HL-60/S4 treated with retinoic acid at 250 ng/mL for 4 days and 3 days (cell line): ENCODE data around the gene LDB2.
"Not testable (repeated sequence)": the region's sequence is repeated elsewhere in the genome, so short reads cannot be mapped to it uniquely, and the experiment has no call there.

Experiments
- in situ Hi-C: fragments of 300-500 bp; cut with MboI; formaldehyde crosslinking; loops from 2 replicates; pipeline ENCODE4 v1.7.0; 2022; ENCODE audit warnings: low sequenced_read_pairs

The LDB2 gene

DNA sequence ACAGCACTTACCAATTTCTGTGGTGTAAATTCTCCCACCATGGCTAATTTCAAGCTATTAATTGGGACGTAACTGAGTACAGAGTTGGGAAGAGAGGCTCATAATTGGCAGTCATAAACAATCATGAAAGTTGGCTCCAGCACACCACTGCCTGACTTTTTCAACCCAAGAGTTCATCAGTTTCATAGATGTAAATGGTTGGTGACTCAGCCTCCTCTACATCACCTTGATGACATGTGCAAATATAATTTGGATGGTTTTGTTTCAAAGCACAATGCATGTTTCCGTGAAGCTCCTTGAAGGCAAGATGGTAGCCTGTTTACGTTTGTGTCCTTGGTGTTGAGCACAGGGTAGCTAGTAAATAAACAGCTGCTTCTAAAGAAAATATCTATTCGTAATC, 235.1 kb downstream of the LDB2 start:
- in situ Hi-C loops, result no loop called here

DNA sequence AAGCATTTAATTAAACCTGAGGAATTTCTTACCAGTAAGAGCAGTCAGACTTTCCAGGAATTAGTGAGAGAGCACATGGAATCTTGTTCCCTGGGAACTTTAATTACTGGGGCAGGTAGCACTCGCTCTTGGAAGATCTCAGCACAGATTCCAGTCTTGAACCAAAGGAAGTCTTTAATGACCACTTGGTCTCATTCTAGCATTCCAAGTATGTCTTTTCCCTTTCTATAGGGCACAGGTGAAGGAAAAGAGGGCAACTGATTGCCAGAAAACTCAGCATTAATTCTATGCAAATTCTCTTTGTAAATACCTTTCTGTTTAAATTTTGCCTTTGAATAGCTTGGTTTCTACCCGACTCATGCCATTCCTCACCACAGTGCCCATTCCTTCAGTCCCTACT, 236.6 kb downstream of the LDB2 start:
- in situ Hi-C loops, result no loop called here

DNA sequence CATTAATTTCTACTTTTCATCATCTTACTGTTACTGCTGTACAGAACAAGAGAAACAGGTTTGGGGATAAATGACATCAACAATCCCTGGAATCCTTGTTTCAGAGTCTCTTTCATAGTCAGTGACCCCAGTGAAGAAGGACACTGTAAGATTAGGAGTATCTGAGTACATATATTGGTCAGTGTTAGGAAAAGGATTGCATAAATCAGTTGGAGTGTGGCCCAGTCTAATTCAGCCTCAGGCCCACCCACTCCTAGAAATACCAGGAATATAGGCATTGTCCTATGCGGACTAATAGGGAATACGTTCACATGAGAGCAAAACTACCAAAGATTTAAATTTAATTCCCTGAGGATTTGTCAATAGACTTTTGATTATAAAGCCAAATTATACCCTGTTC, 237.8 kb downstream of the LDB2 start:
- in situ Hi-C loops, result no loop called here

DNA sequence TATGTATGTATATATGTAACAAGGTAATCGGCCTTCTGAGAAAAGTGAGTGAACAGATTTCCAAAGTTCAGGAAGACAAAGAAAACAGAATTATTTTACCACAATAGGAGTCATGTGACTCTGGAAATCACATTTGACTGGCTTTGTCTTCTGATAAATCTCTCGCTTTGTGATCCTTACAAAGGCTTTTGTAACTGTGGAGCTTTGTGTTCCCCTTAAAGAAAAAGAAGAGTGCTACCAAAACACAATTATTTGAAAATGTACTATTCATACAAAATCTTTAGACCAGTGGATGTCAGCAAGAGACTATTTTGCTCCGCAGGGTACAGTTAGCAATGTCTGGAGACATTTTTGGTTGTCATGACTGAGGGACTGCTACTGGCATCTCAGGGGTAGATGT, 238.8 kb downstream of the LDB2 start:
- in situ Hi-C loops, result no loop called here

DNA sequence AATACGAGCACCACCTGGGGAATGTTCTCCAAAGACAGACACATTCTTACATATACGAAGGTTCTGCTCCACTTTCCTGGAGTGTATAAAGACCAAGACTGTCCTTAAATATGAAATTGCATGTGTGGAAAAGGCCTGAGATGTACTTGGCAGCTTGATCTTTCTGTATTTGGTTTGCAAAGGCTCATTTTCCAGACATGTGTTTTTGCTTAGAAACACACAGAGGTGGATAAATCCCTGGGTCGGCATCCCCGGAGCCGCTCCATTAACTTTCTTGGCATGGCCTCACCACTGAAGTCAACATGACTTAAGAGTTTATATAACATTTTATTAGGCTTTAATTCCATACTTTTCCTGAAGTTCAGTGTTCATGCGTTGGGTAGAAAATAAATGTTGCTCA, 239.4 kb downstream of the LDB2 start:
- in situ Hi-C loops, result no loop called here

DNA sequence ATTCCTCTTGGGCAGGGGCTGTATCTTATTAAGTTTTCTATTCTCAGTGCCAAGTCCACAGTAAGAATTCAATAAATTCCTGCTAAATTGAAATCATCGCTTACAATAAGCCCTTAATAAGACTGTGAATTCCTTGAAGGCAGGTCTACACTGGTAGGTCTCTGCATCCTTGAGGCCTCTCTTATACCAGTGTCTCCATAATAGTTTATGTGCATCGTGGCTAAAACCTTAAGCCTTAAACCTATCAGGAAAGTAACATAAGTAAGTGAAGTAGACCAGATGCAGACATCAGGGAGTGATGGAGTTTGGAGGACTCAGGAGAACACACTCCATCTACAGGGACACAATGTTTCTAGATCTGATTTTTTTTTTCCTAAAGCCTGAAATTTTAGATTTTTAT, 240.3 kb downstream of the LDB2 start:
- in situ Hi-C loops, result no loop called here

DNA sequence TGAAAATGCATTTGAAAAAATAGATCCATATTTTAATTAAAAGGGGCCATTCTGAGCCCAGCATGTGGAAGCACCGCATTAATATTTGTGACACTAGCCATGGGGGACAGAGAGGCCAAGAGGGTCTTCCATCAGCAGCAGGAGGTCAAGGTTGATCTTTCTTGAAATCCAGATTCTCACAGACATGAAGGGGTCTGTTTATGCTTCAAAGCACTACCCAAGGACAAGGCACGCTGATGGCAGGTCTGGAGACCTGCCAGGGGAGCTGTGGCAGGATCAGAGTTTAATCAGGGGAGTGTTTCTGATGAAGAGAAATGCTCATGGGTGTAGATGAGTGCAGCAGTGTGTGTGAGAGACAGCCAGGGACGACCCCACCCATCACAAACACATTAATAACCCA, 243.3 kb downstream of the LDB2 start:
- in situ Hi-C loops, result no loop called here

DNA sequence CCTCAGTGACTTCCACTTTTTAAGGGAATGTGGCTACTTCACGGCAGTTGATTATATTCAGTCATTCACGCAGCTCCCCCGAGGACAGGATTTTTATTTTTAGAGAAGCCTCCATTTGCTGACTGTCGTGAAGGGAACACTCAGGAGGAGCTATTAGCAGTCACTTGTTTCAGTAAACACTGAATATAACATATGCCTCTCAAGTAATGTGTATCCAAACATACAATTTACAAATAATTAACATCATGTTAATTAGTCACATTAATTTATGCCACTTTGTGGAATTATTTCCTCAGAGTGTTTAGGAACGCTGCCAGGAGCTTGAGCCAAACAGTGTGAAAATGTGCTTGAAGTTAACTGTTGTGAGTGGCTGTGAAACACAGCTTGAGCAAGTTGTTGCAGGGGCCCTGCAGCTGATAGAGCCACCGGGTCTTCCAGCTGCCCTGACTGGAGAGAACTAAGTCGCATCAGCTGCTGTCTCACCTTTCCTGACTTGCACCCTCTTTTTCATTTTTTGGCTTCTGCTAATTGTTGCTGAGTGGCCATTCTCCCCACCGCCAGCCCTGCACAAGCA, 245.6 kb downstream of the LDB2 start:
- in situ Hi-C loops, result no loop called here

DNA sequence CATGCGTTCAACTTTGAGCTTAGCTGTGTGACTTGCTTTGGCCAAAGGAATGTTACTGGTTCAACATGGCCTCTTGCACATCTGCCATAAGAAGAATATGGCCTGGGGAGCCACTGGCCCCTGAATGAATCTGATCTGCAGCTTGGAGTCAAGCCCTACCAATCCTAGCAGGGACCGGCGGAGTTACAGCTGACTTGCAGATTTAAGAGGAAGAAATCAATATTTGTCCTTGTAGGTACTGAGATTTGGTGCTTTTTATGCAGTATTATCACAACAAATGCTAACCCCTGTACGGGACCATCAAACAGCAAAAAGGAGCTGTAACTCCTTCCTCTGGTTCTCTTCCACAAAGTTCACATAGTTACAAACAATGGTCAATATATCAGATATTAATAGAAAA, 252.0 kb downstream of the LDB2 start:
- in situ Hi-C loops, result no loop called here

DNA sequence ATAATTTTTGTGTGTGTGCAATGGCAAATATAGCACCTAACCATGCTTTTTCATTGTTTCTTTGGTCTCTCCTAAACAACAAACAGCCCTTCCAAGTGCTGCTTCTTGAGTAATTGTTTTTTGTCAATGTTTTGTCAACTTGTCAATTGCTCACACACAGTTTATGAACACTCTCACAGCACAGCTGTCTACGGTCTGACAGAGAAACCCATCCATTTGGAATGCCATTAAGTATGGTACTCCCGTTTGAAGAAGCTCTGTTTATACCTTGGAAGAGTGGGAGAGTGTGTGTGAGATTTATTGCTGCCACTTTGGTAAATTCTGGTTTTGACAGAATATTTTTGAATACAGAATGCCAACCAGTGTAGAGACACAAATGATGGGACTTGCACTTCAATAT, 254.6 kb downstream of the LDB2 start:
- in situ Hi-C loops, result no loop called here

DNA sequence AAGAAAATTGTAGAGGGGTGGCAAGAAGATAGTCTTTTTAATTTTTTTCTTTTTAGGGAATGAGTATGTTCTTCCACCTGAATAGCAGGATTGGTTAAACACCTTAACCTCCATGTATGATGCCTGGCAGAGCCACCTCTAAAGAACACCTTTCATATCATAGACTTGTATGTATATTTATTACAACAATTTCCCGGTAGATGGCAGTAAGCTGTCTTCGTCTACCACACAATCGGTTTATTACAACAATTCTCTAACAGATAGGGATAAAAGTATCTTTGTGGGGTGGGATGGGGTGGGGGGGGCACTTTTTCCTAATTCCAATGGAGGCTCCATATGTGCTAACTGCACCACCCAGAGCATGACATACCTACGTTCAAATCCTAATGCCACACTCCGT, 255.5 kb downstream of the LDB2 start:
- in situ Hi-C loops, result no loop called here

DNA sequence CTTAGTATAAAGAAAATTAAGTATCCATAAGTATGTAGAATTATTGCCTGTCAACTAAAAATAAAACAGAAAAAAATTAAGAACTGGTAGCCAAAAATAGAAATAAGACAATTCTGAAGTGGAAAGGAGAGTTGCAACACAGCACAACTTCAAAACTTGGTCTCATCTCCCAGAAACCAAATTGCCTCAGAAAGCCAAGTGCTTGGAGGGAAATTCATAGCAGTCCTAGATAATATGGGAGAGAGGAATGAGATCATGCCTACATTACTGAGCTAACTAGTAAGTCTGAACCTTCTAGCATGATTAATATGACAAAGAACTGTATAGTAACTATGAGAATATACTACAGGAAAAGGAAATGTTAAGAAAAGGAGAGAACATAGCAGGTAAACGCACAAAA, 256.5 kb downstream of the LDB2 start:
- in situ Hi-C loops, result no loop called here

DNA sequence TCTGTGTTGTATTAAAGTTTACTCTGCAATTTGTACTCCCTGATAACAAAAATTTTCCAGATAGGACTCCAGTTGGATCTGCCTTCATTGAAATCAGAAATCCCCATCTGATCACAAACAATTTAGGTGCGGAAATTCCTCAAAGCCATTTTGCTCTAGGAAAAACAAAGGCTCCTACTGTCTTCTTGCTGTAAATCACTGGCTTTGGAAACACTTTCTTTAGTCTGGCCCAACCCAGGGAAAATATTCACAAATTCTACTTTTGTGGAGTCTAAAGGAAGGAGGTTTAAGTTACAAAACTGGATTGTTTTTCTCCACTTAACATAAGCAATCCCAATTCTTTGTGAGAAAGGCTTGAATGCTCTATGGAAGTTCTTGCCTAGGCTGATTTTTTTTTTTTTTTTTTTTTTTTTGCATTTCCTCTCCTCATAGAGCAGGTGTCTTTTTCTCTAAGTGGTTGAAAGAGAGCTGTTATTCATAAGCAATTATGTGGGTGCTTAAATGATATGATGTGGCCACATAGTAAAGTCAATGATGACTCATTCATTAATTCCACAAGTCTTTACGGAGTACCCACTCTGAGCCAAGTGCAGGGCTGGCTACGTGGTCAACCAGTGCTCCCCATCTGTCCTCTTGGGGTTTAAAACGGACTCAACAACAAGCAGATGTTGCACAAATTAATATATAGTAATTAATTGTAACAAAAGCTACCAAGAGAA, 261.4 kb downstream of the LDB2 start:
- in situ Hi-C loops, result no loop called here

DNA sequence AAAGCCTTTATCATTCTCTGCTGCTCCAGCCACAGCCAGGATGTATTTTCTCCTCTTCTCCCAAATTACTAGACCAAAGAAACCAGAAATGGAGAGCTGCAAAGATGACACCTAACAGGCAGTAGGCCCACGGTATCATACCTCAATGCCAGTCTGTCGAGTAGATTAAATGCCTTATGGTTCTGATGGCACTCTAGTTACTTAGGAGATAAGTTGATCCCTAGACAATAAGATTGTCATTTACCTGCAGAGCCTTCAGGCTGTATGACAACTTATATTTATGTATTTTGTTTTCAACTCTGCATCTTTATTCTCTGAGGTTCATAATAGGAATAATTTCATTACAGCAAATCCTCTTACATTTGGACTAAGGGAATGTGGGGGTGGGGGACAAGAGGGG, 262.1 kb downstream of the LDB2 start:
- in situ Hi-C loops, result no loop called here

DNA sequence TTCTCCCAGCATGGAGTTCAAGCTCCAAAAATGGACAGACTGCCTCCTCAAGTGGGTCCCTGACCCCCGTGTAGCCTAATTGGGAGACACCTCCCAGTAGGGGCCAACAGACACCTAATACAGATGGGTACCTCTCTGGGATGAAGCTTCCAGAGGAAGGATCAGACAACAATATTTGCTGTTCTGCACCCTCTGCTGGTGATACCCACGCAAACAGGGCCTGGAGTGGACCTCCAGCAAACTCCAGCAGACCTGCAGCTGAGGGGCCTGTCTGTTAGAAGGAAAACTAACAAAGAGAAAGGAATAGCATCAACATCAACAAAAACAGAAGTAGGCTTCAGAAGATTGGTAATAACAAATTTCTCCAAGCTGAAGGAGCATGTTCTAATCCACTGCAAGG, 269.2 kb downstream of the LDB2 start:
- in situ Hi-C loops, result not testable (repeated sequence)

DNA sequence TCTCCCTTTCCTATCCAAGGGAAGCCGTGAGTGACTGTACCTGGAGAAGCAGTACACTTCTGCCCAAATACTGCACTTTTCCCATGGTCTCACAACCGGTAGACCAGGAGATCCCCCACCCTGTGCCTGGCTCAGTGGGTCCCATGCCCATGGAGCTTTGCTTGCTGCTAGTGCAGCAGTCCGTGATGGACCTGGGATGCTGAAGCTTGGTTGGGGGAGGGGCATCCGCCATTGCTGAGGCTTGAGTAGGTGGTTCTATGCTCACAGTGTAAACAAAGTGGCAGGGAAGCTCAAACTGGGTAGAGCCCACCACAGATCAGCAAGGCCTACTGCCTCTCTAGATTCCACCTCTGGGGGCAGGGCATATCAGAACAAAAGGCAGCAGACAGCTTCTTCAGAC, 269.6 kb downstream of the LDB2 start:
- in situ Hi-C loops, result not testable (repeated sequence)

DNA sequence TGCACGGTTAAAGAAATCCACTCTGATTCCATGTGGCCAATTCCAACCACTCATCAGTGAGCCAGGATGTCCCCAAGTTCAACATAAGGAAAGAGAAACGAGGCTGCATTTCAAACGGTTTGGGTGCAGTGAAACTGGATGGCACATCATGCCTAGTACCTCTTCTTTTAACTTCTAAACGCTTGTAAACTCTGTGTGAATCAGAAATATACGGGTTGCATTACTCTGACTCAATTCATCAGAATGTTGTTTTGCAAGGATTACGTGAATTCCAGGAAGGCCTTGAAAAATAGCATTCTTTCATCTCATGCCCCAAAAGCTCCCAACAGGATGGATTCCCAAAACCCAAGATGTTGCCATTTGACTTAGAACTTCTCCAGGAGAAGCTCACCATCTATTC, 270.4 kb downstream of the LDB2 start:
- in situ Hi-C loops, result no loop called here

DNA sequence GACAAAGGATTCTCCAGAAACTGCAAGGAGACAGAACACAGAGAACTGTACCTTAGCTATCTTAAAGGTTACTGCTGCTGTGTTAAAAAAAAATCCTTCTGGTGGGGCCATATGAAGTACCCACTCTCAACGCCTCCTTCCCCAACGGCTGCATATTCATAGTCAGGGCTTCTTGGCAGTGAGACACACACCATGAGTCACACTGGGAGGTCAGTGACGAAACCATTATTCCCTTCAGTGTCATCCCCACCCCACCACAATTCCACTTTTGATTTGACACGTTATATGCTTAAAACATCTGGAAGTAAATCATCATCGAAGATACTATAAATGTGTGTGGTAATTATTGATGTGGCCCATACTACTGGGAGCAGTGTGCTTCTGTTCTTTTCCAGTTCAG, 271.5 kb downstream of the LDB2 start:
- in situ Hi-C loops, result no loop called here

DNA sequence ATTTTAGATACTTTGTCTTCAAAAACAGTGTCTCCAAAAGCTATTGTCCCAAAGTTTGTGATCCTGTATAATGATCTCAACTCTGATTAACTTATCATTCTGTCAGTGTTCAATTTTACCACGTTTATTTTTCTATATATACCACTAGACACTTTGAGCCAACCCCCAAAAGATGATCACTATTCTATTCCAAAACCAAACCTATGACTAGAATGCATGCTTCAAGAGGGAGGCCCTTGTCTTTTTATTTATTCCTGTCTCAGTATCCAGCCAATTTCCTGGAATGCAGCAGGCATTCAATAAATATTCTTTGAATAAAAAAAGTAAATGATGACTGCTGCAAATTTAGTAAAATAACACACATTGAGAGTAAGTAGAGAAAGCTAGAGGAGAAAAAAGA, 275.6 kb downstream of the LDB2 start:
- in situ Hi-C loops, result no loop called here

DNA sequence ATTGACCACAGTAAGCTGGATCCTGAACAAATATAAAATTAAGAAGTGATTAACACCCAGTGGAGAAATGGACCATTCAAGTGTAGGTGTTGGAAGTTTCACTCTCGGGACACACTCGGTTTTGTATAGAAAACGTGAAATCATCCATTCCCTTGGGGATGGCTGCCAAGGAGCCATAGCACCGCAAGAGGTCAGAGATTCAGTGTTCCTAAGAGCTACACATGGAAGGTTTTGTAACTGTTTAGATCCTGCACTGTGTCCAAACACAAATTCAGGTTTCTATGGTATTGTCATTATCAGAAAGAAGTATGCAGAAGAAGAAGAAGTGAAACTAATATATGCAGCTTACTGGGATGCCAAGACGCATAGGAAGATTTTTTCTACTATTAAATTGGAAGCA, 281.0 kb downstream of the LDB2 start:
- in situ Hi-C loops, result no loop called here

DNA sequence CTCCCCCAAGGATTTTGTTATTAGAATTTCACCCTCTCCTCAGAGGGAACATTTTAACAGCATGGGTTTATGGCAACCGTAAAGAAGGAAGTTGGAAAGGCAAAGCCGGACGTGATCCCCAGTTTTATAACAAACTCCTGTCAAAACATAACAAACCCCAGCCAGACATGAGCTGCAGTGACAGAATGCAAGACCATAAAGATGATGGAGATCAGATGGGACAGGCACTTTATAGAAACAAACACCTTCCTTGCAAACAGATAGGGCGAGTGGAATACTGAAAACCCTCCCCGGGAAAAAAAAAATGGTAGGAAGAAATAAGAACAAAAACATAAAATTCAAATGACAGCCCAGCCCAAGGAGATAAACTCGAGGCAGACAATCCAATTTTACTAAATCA, 281.4 kb downstream of the LDB2 start:
- in situ Hi-C loops, result no loop called here

DNA sequence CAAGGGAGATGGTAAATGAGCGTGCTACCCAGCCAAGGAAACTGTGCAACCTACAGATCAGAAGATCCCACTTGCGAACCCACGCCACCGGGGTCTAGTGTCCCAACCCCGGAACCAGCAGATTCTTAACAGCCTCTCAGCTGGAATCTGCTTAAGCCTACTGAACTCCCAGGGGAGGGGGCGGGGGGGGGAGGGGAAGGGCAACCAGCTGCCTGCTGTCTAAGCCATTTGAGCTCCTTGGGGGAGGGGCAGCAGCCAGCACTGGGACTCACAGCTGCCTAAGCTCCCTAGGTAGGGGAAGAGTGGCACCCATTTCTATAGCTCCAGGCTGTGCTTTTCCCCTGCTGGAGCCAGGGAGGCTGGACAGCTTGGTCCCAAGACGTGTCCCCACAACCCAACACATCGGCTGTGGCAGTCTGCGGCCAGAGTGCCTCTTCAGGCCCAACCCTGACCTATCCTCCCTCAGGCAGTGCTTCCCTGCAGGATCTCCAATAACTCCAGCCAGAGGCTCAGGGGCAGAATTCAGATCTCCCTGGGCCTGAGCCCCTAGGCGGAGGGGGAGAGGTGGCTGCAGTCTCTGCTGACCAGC, 289.2 kb downstream of the LDB2 start:
- in situ Hi-C loops, result no loop called here

DNA sequence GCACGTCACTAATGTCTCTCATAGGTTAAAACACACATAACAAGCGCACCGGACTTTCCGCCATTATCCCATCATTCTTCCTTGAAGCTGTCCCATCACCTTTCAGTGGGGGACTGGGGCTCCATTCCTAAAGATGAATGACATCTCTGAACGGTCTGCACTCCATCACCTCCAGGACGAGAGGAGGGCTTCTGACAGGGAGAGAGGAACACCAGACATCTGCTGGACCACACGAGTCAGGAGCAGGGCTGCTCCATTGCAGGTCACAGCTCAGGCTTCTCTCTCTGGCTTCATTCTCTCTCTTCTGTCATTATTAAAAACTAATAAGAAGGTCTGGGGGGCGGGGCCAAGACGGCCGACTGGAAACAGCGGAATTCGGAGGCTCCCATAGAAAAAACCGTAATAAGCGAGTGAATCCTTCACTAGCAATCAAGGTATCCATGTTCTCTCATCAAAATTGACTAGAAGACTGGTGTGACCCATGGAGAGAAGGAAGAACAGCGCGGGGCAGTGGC, 289.8 kb downstream of the LDB2 start:
- in situ Hi-C loops, result no loop called here
